ENCODE results near the gene KRTAP12-1. TPM values are rescaled to one million over a fixed set of nuclear protein-coding genes. Genes with fewer than 3 reads are reported as not detected.
A peak's percentile ranks its signal among the peaks of the same experiment; 100 is the strongest.

The KRTAP12-1 gene
- total RNA-seq, 4 donors from 2014 or later = 6.0 to 32.1 TPM; not detected in 2

GRCh38 chr21:44711327-44712202 is 29.6 kb upstream of the KRTAP12-1 start, which contains the start of gene TSPEAR:
TSS of gene TSPEAR (minus strand) at chr21:44711572. CDS start at chr21:44711514, 58 bp downstream.
- Histone ChIP-seq H3K27ac (peak within 1 kb of the TSS; percentile 42), H3K27me3 (peaks cover 80% of the 10 kb centered on the region), H3K9me3 (no peaks in the 10 kb centered on the region), H3K36me3 (no peaks in the 10 kb centered on the region), H3K4me1 (peaks cover 39% of the 10 kb centered on the region), H3K4me3 (peak within 1 kb of the TSS; percentile 12)
- DNase-seq (ENCODE audit: low spot score in 2 of 2) = peak; percentile 58 to 72
- under 1% methylated on average over 22 of the region's 41 CpGs for WGBS
- no peak for TF ChIP-seq POLR2A (IDR thresholded peaks at IDR 0.05)
- TF ChIP-seq CTCF (IDR thresholded peaks at IDR 0.05) = no peak
- TF ChIP-seq POLR2AphosphoS5 (IDR thresholded peaks at IDR 0.05) = no peak
- TF ChIP-seq EP300 (IDR thresholded peaks at IDR 0.05) = no peak

- H3K27ac ChIP-seq = peak overlapping the region; percentile 42
- 3% methylated on average over 14 of the region's 20 CpGs for WGBS
- H3K36me3 ChIP-seq = no peaks in the 10 kb centered on the region
- peaks cover 39% of the 10 kb centered on the region for H3K4me1 ChIP-seq
- no peaks in the 10 kb centered on the region for H3K9me3 ChIP-seq
- DNase-seq (ENCODE audit: low spot score in 2 of 2) = peak in 1 of 2 donors; percentile 56
- peak overlapping the region; percentile 12 for H3K4me3 ChIP-seq
- H3K27me3 ChIP-seq = peaks cover 87% of the 10 kb centered on the region
- TF ChIP-seq POLR2AphosphoS5 (IDR thresholded peaks at IDR 0.05) (no peak), CTCF (IDR thresholded peaks at IDR 0.05) (no peak), EP300 (IDR thresholded peaks at IDR 0.05) (no peak), POLR2A (IDR thresholded peaks at IDR 0.05) (no peak)
Measured at GRCh38 chr21:44710756-44711326, 28.9 kb upstream of the KRTAP12-1 start.

GRCh38 chr21:44710294-44710665 is 28.3 kb upstream of the KRTAP12-1 start:
- 8% methylated on average over 13 of the region's 17 CpGs for WGBS
- H3K4me3 ChIP-seq = no peak overlapping the region
- peaks cover 89% of the 10 kb centered on the region for H3K27me3 ChIP-seq
- TF ChIP-seq POLR2AphosphoS5 (IDR thresholded peaks at IDR 0.05) (no peak), EP300 (IDR thresholded peaks at IDR 0.05) (no peak), POLR2A (IDR thresholded peaks at IDR 0.05) (no peak), CTCF (IDR thresholded peaks at IDR 0.05) (no peak)
- H3K27ac ChIP-seq = no peak overlapping the region
- H3K9me3 ChIP-seq = no peaks in the 10 kb centered on the region
- peak in 1 of 2 donors; percentile 75 for DNase-seq (ENCODE audit: low spot score in 2 of 2)
- peaks cover 39% of the 10 kb centered on the region for H3K4me1 ChIP-seq
- H3K36me3 ChIP-seq = no peaks in the 10 kb centered on the region

GRCh38 chr21:44709426-44710293 is 27.7 kb upstream of the KRTAP12-1 start:
- TF ChIP-seq CTCF (IDR thresholded peaks at IDR 0.05) (no peak), POLR2A (IDR thresholded peaks at IDR 0.05) (no peak), EP300 (IDR thresholded peaks at IDR 0.05) (no peak), POLR2AphosphoS5 (IDR thresholded peaks at IDR 0.05) (no peak)
- peak; percentile 46 to 76 for DNase-seq (ENCODE audit: low spot score in 2 of 2)
- H3K4me1 ChIP-seq = peaks cover 39% of the 10 kb centered on the region
- WGBS = 2% methylated on average over 20 of the region's 45 CpGs
- H3K27ac ChIP-seq = no peak overlapping the region
- peaks cover 91% of the 10 kb centered on the region for H3K27me3 ChIP-seq
- no peaks in the 10 kb centered on the region for H3K9me3 ChIP-seq
- H3K36me3 ChIP-seq = no peaks in the 10 kb centered on the region
- H3K4me3 ChIP-seq = peak overlapping the region; percentile 36

Measured in suprapubic skin (tissue), 4 donors.